Activated naive CD8-positive, alpha-beta T cell treated with anti-CD3 and anti-CD28 coated beads, Interleukin-2, amount 10 ng/mL, durations not matched to agents 7 days and 5 days (primary cell): Measurements from ENCODE around the gene SLC26A8. TPM values are rescaled to one million over a fixed set of nuclear protein-coding genes. Genes with fewer than 3 reads are reported as not detected.
A peak's percentile ranks its signal among the peaks of the same experiment; 100 is the strongest.
"Not testable (repeated sequence)": the region's sequence is repeated elsewhere in the genome, so short reads cannot be mapped to it uniquely, and the experiment has no call there.

Experiments
- ATAC-seq: fragments of 150-1000 bp; cut with Tn5 transposase; one replicate; pipeline ENCODE4 v1.10.0; 2021; ENCODE audit warnings: low read depth, moderate library complexity
- POLR2A ChIA-PET: fragments of 350-600 bp; sonication (Branson Sonifier 250); formaldehyde crosslinking; loops from one replicate; lab custom pipeline; 2021; ENCODE audit warnings: antibody characterized with exemption; lab: Charles Lee
- DNase-seq: peaks from one replicate; pipeline ENCODE4 v3.0.0; 2021
- H3K27ac Mint-ChIP-seq: one replicate; pipeline ENCODE4 v1.8.0; 2022; ENCODE audit warnings: mild to moderate bottlenecking, mixed read lengths
- H3K27me3 Mint-ChIP-seq: one replicate; pipeline ENCODE4 v1.8.0; 2022; ENCODE audit warnings: mild to moderate bottlenecking, moderate library complexity, mixed read lengths
- H3K36me3 Mint-ChIP-seq: one replicate; pipeline ENCODE4 v1.8.0; 2021; ENCODE audit warnings: mild to moderate bottlenecking, mixed read lengths
- H3K4me1 Mint-ChIP-seq: one replicate; pipeline ENCODE4 v1.8.0; 2021; ENCODE audit warnings: mixed read lengths
- H3K4me3 Mint-ChIP-seq: one replicate; pipeline ENCODE4 v1.8.0; 2022; ENCODE audit warnings: mild to moderate bottlenecking, moderate library complexity, mixed read lengths
- H3K9me3 Mint-ChIP-seq: one replicate; pipeline ENCODE4 v1.8.0; 2021; ENCODE audit warnings: mixed read lengths
- total RNA-seq, 2 experiments: library from RNA; stranded (reverse); gene quantifications; one replicate each; pipeline ENCODE4 v1.2.3, GENCODE V29; 2021

The SLC26A8 gene
- total RNA-seq, 2 experiments from 2014 or later, result not detected

DNA sequence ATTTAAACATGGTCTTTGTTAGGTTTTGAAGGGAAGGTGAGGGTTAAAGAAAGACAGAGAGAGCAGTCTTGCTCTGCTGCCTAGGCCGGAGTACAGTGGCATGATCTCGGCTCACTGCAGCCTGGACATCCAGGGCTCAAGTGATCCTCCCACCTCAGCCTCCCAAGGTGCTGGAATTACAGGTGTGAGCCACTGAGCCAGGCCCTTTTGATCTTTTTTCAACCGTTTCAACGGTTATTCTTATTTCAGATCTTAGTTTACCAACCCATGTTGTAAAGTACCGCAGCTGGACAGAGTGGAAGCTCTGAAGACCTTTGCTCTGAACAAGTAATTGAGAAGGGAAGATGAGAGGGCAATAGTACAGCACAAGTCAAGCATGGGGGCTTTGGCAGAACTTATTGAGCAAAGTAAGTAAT lies 102.3 kb downstream of the SLC26A8 start:
- no peak for ATAC-seq
- H3K4me1 Mint-ChIP-seq, result peaks cover 36% of the 10 kb centered on the region
- POLR2A ChIA-PET, result interaction anchor here (0.8 to 1.6 kb wide), 3 partner anchors 105 to 663 kb away, joined by 3 to 4 read pairs (median 3); partner anchors contain the start of genes MAPK14 and ZNF76
- peak overlapping the region; percentile 94 for H3K4me3 Mint-ChIP-seq
- H3K36me3 Mint-ChIP-seq, result peaks cover 7% of the 10 kb centered on the region
- no peaks in the 10 kb centered on the region for H3K27me3 Mint-ChIP-seq
- H3K9me3 Mint-ChIP-seq, result no peaks in the 10 kb centered on the region
- H3K27ac Mint-ChIP-seq, result peak overlapping the region; percentile 0
- DNase-seq, result no peak

DNA sequence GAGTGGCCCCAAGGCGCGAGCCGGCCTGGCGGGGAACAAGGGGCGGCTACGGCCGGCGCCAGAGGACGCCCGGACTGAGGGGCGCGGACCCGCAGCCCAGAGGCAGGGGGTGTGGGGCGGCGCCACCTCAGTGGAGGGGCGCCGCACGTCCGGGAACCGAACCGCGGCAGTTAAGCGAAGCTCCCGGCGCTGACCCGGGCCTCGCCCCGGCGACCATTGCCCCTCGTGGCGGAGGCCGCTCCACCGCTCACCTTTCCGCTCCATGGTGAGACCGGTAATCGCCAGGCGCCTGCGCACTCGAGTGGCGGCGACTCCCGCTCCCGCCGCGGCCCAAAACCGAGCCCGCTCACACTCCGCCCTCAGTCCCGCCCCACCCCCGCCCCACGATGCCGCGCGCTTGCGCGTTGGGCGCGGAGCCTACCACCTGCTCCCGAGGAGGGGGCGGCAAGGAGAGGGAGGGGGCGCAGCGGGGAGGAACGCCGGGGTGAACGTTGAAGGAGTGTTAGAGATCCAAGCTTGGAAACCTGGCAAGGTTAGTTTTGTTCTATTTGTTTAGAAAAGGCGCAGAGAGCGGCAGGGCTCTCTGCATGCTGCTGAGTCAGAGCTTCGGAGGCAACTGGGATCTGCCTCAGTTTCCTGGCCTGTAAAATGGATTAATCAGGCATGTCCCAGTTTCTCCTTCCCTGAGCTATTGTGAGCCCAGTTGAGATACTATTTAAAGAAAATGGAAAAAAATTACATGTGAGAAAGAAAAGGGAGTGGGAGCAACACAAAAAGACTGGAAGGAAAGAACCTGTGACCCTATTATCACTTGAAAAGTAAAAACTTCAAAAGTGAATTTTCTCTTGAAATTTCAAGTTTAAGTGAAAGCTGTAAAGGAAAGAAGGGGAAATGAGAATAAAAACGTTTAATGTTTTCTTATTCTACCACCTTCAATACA lies 103.4 kb downstream of the SLC26A8 start, which contains the start of gene SRPK1:
SRPK1 (minus strand) TSS at position 306 of the 940 bp plus-strand sequence; CDS start at position 264, 42 bp downstream.
- peak within 1 kb of the TSS; percentile 97 for H3K27ac Mint-ChIP-seq
- peak; percentile 89 for DNase-seq

GRCh38 chr6:35919827-35920751 lies 104.4 kb downstream of the SLC26A8 start:
- peaks cover 10% of the 10 kb centered on the region for H3K36me3 Mint-ChIP-seq
- H3K27me3 Mint-ChIP-seq, result no peaks in the 10 kb centered on the region
- peak; percentile 57 for DNase-seq
- H3K27ac Mint-ChIP-seq, result peak overlapping the region; percentile 97
- POLR2A ChIA-PET, result interaction anchor here (0.9 to 1.6 kb wide), 3 partner anchors 16 to 661 kb away, joined by 3 to 4 read pairs (median 3); partner anchors contain the start of gene ZNF76
- H3K4me1 Mint-ChIP-seq, result peaks cover 39% of the 10 kb centered on the region
- no peaks in the 10 kb centered on the region for H3K9me3 Mint-ChIP-seq
- peak overlapping the region; percentile 97 for H3K4me3 Mint-ChIP-seq
- ATAC-seq, result peak; percentile 38

More for the DNA sequence above, 103.4 kb downstream of the SLC26A8 start, which contains the start of gene SRPK1:
- H3K4me1 Mint-ChIP-seq, result peaks cover 39% of the 10 kb centered on the region
- POLR2A ChIA-PET, result interaction anchor here (0.6 to 1.6 kb wide), 5 partner anchors 106 to 662 kb away, joined by 3 to 5 read pairs (median 3); partner anchors contain the start of genes MAPK14 and ZNF76
- H3K36me3 Mint-ChIP-seq, result peaks cover 8% of the 10 kb centered on the region
- H3K4me3 Mint-ChIP-seq, result peak within 1 kb of the TSS; percentile 97
- peak; percentile 84 for ATAC-seq
- H3K27me3 Mint-ChIP-seq, result no peaks in the 10 kb centered on the region
- H3K9me3 Mint-ChIP-seq, result no peaks in the 10 kb centered on the region

GRCh38 chr6:35919085-35919826 lies 105.2 kb downstream of the SLC26A8 start:
- peak; percentile 3 for ATAC-seq
- Mint-ChIP-seq H3K4me3 (peak overlapping the region; percentile 97), H3K36me3 (peaks cover 11% of the 10 kb centered on the region), H3K4me1 (peaks cover 39% of the 10 kb centered on the region), H3K27me3 (no peaks in the 10 kb centered on the region), H3K27ac (peak overlapping the region; percentile 97), H3K9me3 (no peaks in the 10 kb centered on the region)
- no peak for DNase-seq
- POLR2A ChIA-PET, result interaction anchor here (0.9 to 1.1 kb wide), 2 partner anchors 16 to 205 kb away, joined by 3 read pairs; no protein-coding TSS in a partner anchor

DNA sequence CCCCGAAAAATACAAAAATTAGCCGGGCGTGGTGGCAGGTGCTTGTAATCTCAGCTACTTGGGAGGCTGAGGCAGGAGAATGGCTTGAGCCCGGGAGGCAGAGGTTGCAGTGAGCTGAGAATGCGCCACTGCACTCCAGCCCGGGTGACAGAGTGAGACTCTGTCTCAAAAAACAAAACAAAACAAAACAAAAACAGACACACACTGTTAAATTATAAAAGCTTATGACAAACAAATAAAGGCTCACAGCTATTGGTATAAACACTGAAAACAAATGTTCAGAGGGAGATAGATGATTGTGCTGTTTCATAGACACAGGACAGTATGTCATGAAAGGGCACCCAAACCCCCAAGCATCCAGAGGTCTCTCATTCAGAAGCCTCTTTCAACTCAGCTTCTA lies 107.5 kb downstream of the SLC26A8 start:
- peaks cover 33% of the 10 kb centered on the region for H3K36me3 Mint-ChIP-seq
- ATAC-seq, H3K4me3 Mint-ChIP-seq, H3K9me3 Mint-ChIP-seq, POLR2A ChIA-PET, DNase-seq, H3K27me3 Mint-ChIP-seq, H3K27ac Mint-ChIP-seq: not testable (repeated sequence)
- peaks cover 31% of the 10 kb centered on the region for H3K4me1 Mint-ChIP-seq

- POLR2A ChIA-PET, result no interaction called here
- Mint-ChIP-seq H3K36me3 (peaks cover 41% of the 10 kb centered on the region), H3K27me3 (no peaks in the 10 kb centered on the region), H3K4me1 (peaks cover 27% of the 10 kb centered on the region), H3K27ac (no peak overlapping the region), H3K4me3 (no peak overlapping the region), H3K9me3 (peaks cover 5% of the 10 kb centered on the region)
- no peak for DNase-seq
- no peak for ATAC-seq
Measured at GRCh38 chr6:35916056-35916455, 108.4 kb downstream of the SLC26A8 start.

DNA sequence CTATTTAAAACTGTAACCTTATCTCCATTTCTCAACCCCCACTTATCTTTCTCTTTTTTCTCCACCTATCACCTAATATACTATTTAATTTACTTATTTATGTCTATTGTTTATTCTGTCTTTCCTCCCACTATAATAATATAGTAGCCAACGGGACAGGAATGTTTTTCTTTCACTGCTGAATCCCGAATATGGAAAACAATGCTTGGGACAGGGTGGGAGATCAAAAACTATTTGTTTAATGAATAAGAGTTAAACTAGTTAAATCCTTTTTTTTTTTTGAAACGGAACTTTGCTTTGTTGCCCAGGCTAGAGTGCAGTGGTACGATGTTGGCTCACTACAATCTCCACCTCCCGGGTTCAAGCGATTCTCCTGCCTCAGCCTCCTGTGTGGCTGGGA lies 109.9 kb downstream of the SLC26A8 start:
- Mint-ChIP-seq H3K36me3 (peaks cover 54% of the 10 kb centered on the region), H3K9me3 (peaks cover 16% of the 10 kb centered on the region), H3K4me1 (peaks cover 24% of the 10 kb centered on the region), H3K27me3 (no peaks in the 10 kb centered on the region), H3K4me3 (no peak overlapping the region), H3K27ac (no peak overlapping the region)
- POLR2A ChIA-PET, result no interaction called here
- ATAC-seq, result no peak
- DNase-seq, result no peak

- DNase-seq (no peak), ATAC-seq (no peak)
- POLR2A ChIA-PET, result no interaction called here
- peaks cover 6% of the 10 kb centered on the region for H3K4me1 Mint-ChIP-seq
- no peak overlapping the region for H3K4me3 Mint-ChIP-seq
- H3K27ac Mint-ChIP-seq, result no peak overlapping the region
- no peaks in the 10 kb centered on the region for H3K27me3 Mint-ChIP-seq
- peaks cover 27% of the 10 kb centered on the region for H3K9me3 Mint-ChIP-seq
- H3K36me3 Mint-ChIP-seq, result peaks cover 71% of the 10 kb centered on the region
Measured at GRCh38 chr6:35911871-35912653, 112.4 kb downstream of the SLC26A8 start.

DNA sequence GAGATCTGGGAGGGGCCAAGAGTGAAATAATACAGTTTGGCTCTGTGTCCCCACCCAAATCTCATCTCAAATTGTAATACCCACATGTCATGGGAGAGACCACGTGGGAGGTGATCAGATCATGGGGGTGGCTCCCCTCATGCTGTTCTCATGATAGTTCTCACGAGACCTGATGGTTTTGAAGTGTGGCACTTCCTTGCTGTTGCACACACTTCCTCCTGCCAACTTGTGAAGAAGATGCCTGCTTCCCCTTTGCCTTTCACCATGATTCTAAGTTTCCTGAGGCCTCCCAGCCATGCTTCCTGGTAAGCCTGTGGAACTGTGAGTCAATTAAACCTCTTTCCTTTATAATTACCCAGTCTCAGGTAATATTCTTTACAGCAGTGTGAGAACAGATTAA lies 114.9 kb downstream of the SLC26A8 start:
- H3K4me3 Mint-ChIP-seq, H3K27me3 Mint-ChIP-seq, H3K27ac Mint-ChIP-seq, POLR2A ChIA-PET, DNase-seq, ATAC-seq, H3K4me1 Mint-ChIP-seq: not testable (repeated sequence)
- Mint-ChIP-seq H3K36me3 (peaks cover 74% of the 10 kb centered on the region), H3K9me3 (peaks cover 27% of the 10 kb centered on the region)

GRCh38 chr6:35908753-35909401 lies 115.6 kb downstream of the SLC26A8 start:
- POLR2A ChIA-PET, H3K4me1 Mint-ChIP-seq, H3K27ac Mint-ChIP-seq, H3K27me3 Mint-ChIP-seq, DNase-seq, H3K4me3 Mint-ChIP-seq, ATAC-seq: not testable (repeated sequence)
- peaks cover 27% of the 10 kb centered on the region for H3K9me3 Mint-ChIP-seq
- peaks cover 73% of the 10 kb centered on the region for H3K36me3 Mint-ChIP-seq

DNA sequence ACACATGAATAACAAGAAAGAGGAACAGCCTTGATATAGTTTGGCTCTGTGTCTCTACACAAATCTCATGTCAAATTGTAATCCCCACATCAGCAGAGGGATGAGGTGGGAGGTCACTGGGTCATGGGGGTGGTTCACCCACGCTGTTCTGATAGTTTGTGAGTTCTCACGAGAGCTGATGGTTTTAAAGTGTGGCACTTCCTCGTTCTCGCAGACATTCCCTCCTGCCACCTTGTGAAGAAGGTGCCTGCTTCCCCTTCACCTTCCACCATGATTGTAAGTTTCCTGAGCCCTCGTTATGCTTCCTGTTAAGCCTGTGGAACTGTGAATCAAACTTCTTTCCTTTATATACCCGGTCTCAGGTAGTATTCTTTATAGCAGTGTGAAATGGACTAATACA lies 116.7 kb downstream of the SLC26A8 start:
- no peak for DNase-seq
- Mint-ChIP-seq H3K4me3 (no peak overlapping the region), H3K4me1 (peaks cover 7% of the 10 kb centered on the region), H3K9me3 (peaks cover 27% of the 10 kb centered on the region), H3K27ac (peak overlapping the region; percentile 60), H3K27me3 (no peaks in the 10 kb centered on the region), H3K36me3 (peaks cover 66% of the 10 kb centered on the region)
- POLR2A ChIA-PET, result no interaction called here
- ATAC-seq, result no peak
